ENCODE data around the gene NAV2.

DNA sequence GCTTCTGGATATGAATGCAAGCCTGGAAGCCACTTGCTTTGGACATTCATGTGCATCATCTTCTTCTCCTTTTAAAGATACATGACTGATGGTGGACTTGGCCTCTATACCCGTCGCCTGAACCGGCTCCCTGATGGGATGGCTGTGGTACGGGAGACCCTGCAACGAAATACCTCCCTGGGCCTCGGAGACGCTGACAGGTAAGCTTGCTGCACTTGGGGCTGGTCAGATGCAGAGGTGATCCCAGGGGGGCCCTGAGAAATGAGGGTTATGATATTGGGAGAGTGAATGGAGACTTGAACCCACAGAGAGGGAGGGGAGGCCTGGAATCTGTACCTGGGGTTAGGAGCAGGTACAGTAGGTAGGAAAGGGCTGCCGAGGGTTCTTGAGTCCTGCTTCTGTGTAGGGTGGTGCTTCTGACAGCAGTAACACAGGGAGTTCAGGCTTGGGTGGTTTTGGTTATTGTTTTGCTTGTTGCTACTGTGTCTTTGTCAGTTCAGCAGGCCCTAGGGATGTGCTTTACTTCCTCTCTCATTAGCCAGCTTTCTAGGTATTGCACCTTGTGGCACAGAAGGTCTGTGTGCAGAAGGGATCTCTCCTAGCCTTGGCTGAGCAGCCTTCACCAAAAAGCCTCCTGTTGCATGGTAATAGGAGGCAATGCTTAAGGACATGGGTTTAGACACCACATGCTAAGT is 271.6 kb downstream of the NAV2 start:
- TF ChIP-seq POLR2AphosphoS5 (IDR thresholded peaks at IDR 0.05; ENCODE audit: borderline replicate concordance, low read depth, low read length) (no peak), EZH2 (IDR thresholded peaks at IDR 0.05) (no peak), FOXP2 (optimal IDR thresholded peaks at IDR 0.05; ENCODE audit: control extremely low read depth, extremely low read length, insufficient read depth) (no peak)

Data from SK-N-MC (cell line).